DOHH2 (cell line): ENCODE results near the gene ANKRD16.
"Not testable (repeated sequence)": the region's sequence is repeated elsewhere in the genome, so short reads cannot be mapped to it uniquely, and the experiment has no call there.

Experiments
- H3F3A ChIP-seq: fragments of 200-600 bp; sonication (generic), shearing (Covaris generic); 2 replicates; pipeline ENCODE4 v1.6.0; 2016; ENCODE audit warnings: antibody characterized with exemption, mild to moderate bottlenecking; ENCODE audit not compliant: control insufficient read depth, insufficient read depth
- H3K27ac ChIP-seq: fragments of 200-600 bp; sonication (generic); 2 replicates; pipeline ENCODE4 v1.5.1; 2014; ENCODE audit warnings: low read depth, mild to moderate bottlenecking, low read length, moderate library complexity
- H3K27me3 ChIP-seq: fragments of 200-600 bp; sonication (generic); 2 replicates; pipeline ENCODE4 v1.6.1; 2014; ENCODE audit warnings: mild to moderate bottlenecking, low read length, mixed read lengths; ENCODE audit not compliant: control insufficient read depth
- H3K36me3 ChIP-seq: fragments of 200-600 bp; sonication (generic); 2 replicates; pipeline ENCODE4 v1.6.1; 2014; ENCODE audit warnings: mild to moderate bottlenecking, low read length, moderate library complexity, mixed read lengths; ENCODE audit not compliant: control insufficient read depth
- H3K4me1 ChIP-seq: fragments of 200-600 bp; sonication (generic); 2 replicates; pipeline ENCODE4 v1.6.1; 2014; ENCODE audit warnings: mild to moderate bottlenecking, low read length, mixed read lengths; ENCODE audit not compliant: control insufficient read depth
- H3K4me2 ChIP-seq: fragments of 200-600 bp; sonication (generic); 2 replicates; pipeline ENCODE4 v1.6.0; 2014; ENCODE audit warnings: mild to moderate bottlenecking, low read length, moderate library complexity
- H3K4me3 ChIP-seq: fragments of 200-600 bp; sonication (generic); 2 replicates; pipeline ENCODE4 v1.5.1; 2014; ENCODE audit warnings: mild to moderate bottlenecking, low read length, mixed read lengths
- H3K79me2 ChIP-seq: fragments of 200-600 bp; sonication (generic); 2 replicates; pipeline ENCODE4 v1.6.1; 2014; ENCODE audit warnings: mild to moderate bottlenecking, low read length, mixed read lengths; ENCODE audit not compliant: control insufficient read depth
- H3K9me2 ChIP-seq: fragments of 200-600 bp; sonication (generic); replicated peaks from 2 replicates; pipeline ENCODE4 v1.6.1; 2014; ENCODE audit warnings: mild to moderate bottlenecking, low read length, mixed read lengths; ENCODE audit not compliant: control insufficient read depth
- H3K9me3 ChIP-seq: fragments of 200-600 bp; sonication (generic); 2 replicates; pipeline ENCODE4 v1.6.1; 2014; ENCODE audit warnings: antibody characterized with exemption, low read length, mixed read lengths; ENCODE audit not compliant: control insufficient read depth, insufficient read depth
- H4K20me1 ChIP-seq: fragments of 200-600 bp; sonication (generic); 2 replicates; pipeline ENCODE4 v1.6.0; 2014; ENCODE audit warnings: low read depth, mild to moderate bottlenecking, antibody characterized with exemption, low read length, moderate library complexity; ENCODE audit not compliant: control insufficient read depth, insufficient read depth
- EZH2phosphoT487 ChIP-seq: fragments of 200-600 bp; sonication (generic); IDR thresholded peaks from 2 replicates; pipeline ENCODE4 v1.6.1; 2017; ENCODE audit warnings: borderline replicate concordance, mild to moderate bottlenecking, antibody characterized with exemption, low read length, moderate library complexity, mixed read lengths
- TF ChIP-seq, protein P1 (sequence below): fragments of 200-600 bp; sonication (generic); IDR thresholded peaks from one replicate; pipeline ENCODE4 v1.5.1; 2014; ENCODE audit warnings: antibody characterized with exemption, mild to moderate bottlenecking, low read depth, low read length; ENCODE audit not compliant: poor library complexity, severe bottlenecking

Gene ANKRD16

DNA sequence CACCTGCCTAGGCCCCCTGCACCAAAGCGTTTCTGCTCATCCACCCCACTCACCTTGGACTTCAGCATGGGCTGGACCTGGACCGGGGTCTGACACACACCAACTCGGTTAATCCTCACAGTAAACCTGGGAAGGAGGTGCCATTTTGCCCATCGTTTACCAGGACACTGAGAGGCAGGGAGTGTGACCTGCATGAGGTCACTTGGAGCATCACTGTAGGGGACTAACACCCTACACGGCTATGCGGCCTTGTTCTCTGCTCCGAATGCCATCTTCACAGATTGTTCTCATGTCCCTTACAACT, 33.0 kb downstream of the ANKRD16 start:
- Histone ChIP-seq H4K20me1 (no peaks in the 10 kb centered on the region), H3K9me3 (no peaks in the 10 kb centered on the region), H3K79me2 (no peaks in the 10 kb centered on the region), H3K4me3 (no peak overlapping the region), H3K27ac (no peak overlapping the region), H3F3A (no peaks in the 10 kb centered on the region), H3K36me3 (no peaks in the 10 kb centered on the region), H3K4me1 (peaks cover 17% of the 10 kb centered on the region), H3K4me2 (no peak overlapping the region), H3K9me2 (no peaks in the 10 kb centered on the region), H3K27me3 (no peaks in the 10 kb centered on the region)
- no peak for TF ChIP-seq EZH2phosphoT487
- TF ChIP-seq, protein P1, sequence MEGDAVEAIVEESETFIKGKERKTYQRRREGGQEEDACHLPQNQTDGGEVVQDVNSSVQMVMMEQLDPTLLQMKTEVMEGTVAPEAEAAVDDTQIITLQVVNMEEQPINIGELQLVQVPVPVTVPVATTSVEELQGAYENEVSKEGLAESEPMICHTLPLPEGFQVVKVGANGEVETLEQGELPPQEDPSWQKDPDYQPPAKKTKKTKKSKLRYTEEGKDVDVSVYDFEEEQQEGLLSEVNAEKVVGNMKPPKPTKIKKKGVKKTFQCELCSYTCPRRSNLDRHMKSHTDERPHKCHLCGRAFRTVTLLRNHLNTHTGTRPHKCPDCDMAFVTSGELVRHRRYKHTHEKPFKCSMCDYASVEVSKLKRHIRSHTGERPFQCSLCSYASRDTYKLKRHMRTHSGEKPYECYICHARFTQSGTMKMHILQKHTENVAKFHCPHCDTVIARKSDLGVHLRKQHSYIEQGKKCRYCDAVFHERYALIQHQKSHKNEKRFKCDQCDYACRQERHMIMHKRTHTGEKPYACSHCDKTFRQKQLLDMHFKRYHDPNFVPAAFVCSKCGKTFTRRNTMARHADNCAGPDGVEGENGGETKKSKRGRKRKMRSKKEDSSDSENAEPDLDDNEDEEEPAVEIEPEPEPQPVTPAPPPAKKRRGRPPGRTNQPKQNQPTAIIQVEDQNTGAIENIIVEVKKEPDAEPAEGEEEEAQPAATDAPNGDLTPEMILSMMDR = no peak

DNA sequence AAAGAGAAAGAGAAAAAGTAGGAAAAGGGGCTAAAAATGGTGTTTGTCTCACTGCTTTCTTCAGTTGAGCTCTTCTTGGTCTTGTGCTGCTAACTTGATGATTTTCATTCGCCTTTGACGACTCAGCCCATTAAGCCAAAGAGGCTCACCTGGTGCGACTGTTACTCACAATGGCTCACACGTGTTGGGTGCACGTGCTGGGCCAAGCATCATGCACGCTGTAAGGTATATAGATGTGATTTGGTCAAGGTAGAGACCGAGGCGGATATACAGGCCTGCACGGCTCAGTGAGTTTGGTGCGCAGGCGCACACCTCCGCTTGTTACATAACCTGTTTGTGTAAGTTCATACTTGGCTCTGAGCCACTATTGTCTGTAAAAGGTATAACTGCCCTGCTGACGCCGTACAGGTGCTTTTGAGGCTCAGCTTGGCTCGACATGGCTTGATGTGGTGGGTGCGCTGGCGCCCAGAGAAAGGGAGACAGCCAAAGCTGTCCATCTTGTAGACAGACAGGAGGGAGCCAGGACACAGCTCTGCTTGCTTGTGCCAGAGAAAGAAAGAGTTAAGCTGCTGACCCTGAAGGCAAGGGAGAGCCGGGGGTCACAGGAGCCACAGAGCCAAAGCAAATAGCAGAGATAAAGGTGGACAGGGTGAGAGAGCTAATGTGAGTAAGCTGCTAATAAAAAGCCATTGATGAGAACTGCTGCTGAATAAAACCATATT, 33.6 kb downstream of the ANKRD16 start:
- Histone ChIP-seq H3K36me3 (no peaks in the 10 kb centered on the region), H3K4me3 (no peak overlapping the region), H3K27ac (no peak overlapping the region), H4K20me1 (no peaks in the 10 kb centered on the region), H3K9me3 (no peaks in the 10 kb centered on the region), H3K4me1 (peaks cover 17% of the 10 kb centered on the region), H3F3A (no peaks in the 10 kb centered on the region), H3K79me2 (no peaks in the 10 kb centered on the region), H3K4me2 (no peak overlapping the region), H3K9me2 (no peaks in the 10 kb centered on the region), H3K27me3 (no peaks in the 10 kb centered on the region)
- TF ChIP-seq, protein P1 = no peak
- TF ChIP-seq EZH2phosphoT487 = no peak

DNA sequence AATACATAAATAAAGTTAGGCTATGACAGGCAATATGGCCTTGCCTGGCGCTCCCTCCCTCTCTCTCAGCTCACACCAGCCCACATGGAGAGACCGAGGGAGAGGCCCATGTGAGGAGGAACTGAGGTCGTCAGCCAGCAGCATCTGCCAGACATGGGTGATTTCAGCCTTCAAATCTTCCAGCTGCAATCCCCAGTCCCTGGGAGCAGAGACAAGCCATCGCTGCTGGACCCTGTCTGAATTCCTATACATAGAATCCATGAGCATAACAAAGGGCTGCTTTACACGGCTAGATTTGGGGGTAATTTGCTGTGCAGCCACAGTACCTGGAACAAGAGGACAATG, 35.6 kb downstream of the ANKRD16 start:
- Histone ChIP-seq H3K9me2 (no peaks in the 10 kb centered on the region), H3K4me1 (peaks cover 17% of the 10 kb centered on the region), H3K79me2 (no peaks in the 10 kb centered on the region), H3K36me3 (no peaks in the 10 kb centered on the region), H3K27ac (no peak overlapping the region), H3K27me3 (no peaks in the 10 kb centered on the region), H3K9me3 (no peaks in the 10 kb centered on the region), H4K20me1 (no peaks in the 10 kb centered on the region), H3F3A (no peaks in the 10 kb centered on the region), H3K4me3 (no peak overlapping the region), H3K4me2 (no peak overlapping the region)
- TF ChIP-seq EZH2phosphoT487 = no peak
- TF ChIP-seq, protein P1 = no peak

DNA sequence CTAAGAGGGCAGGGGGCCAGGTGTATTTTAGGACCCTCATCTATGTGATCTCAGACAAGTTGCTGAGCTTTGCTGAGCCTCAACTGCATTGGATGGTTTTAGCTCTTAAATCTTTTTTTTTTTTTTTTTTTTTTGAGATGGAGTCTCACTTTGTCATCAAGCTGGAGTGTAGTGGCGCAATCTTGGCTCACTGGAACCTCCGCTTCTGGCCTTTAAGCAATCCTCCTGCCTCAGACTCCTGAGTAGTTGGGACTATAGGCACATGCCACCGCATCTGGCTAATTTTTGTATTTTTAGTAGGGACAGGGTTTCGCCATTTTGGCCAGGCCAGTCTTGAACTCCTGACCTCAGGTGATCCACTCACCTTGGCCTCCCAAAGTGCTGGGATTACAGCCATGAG, 43.0 kb downstream of the ANKRD16 start:
- not testable (repeated sequence) for H3K27ac ChIP-seq, H3K9me2 ChIP-seq, H3K79me2 ChIP-seq, H3K36me3 ChIP-seq, H3K9me3 ChIP-seq, H3K4me3 ChIP-seq, H4K20me1 ChIP-seq, H3K27me3 ChIP-seq
- peak overlapping the region; percentile 93; the same call in 1 of the 2 replicates for H3K4me2 ChIP-seq
- H3K4me1 ChIP-seq = peaks cover 49% of the 10 kb centered on the region
- H3F3A ChIP-seq = peaks cover 27% of the 10 kb centered on the region
